Lower leg skin (tissue), 3 donors: ENCODE results near the gene MFSD11.

Experiments
- CTCF ChIP-seq, 3 donors: fragments of 450-650 bp; IDR thresholded peaks; one replicate each; pipeline ENCODE4 v1.5.1; 2016; ENCODE audit warnings: antibody characterized with exemption in 3 of 3, mild to moderate bottlenecking in 3 of 3, moderate library complexity in 2 of 3
- POLR2A ChIP-seq, 2 donors: fragments of 450-650 bp; IDR thresholded peaks; one replicate each; pipeline ENCODE4 v1.6.1; 2016 to 2017; ENCODE audit warnings: antibody characterized with exemption in 2 of 2, mild to moderate bottlenecking in 1 of 2, moderate library complexity in 1 of 2

- TF ChIP-seq CTCF (IDR thresholded peaks at IDR 0.05) (no peak), POLR2A (IDR thresholded peaks at IDR 0.05) (no peak)
Measured at GRCh38 chr17:76744747-76745146, 6.8 kb downstream of the MFSD11 start.
